AG04450 (cell line): ENCODE measurements around the gene P4HB. TPM values are rescaled to one million over a fixed set of nuclear protein-coding genes. Genes with fewer than 3 reads are reported as not detected.

Experiments
- CTCF ChIA-PET: fragments of 300-600, 350-600 bp; formaldehyde crosslinking; extraction: SDS; loops from one replicate; lab custom pipeline; 2022; ENCODE audit warnings: antibody characterized with exemption, inconsistent platforms; lab: Charles Lee
- POLR2A ChIA-PET: fragments of 350-600 bp; formaldehyde crosslinking; extraction: SDS; loops from one replicate; lab custom pipeline; 2021; ENCODE audit warnings: antibody characterized with exemption, inconsistent platforms; lab: Yijun Ruan, JAX
- DNase-seq: peaks from one replicate; pipeline ENCODE4 v3.0.0-alpha.2; 2011; ENCODE audit warnings: low read depth, low spot score
- H3K27ac ChIP-seq: one replicate; pipeline ENCODE4 v1.5.1; 2012; ENCODE audit warnings: low read depth, low read length, control low read depth
- H3K27me3 ChIP-seq: one replicate; pipeline ENCODE4 v1.6.0; 2012; ENCODE audit warnings: low read length; ENCODE audit not compliant: control insufficient read depth, insufficient read depth
- H3K4me3 ChIP-seq: 2 replicates; pipeline ENCODE4 v1.5.1; 2011; ENCODE audit warnings: mild to moderate bottlenecking, low read depth, low read length, control low read depth
- H3K9me3 ChIP-seq: 2 replicates; pipeline ENCODE4 v1.5.1; 2012; ENCODE audit warnings: low read length; ENCODE audit not compliant: control insufficient read depth, insufficient read depth
- polyA plus RNA-seq: library from polyadenylated mRNA; depleted of rRNA; stranded (reverse); fragments of >200 nt; gene quantifications from 2 replicates; pipeline ENCODE4 v1.2.3, GENCODE V29; 2011
- TF ChIP-seq, protein P1 (sequence below): IDR thresholded peaks from 2 replicates; pipeline ENCODE4 v1.5.1; 2011; ENCODE audit warnings: low read depth, low read length, control low read depth, inconsistent platforms

The P4HB gene
- polyA plus RNA-seq, 1 experiment, result 158 TPM

GRCh38 chr17:81811705-81812570 lies 48.4 kb downstream of the P4HB start:
- H3K4me3 ChIP-seq, result no peak overlapping the region
- POLR2A ChIA-PET, result no interaction called here
- no peak for DNase-seq
- no peak overlapping the region for H3K27ac ChIP-seq
- CTCF ChIA-PET, result no interaction called here
- peaks cover 10% of the 10 kb centered on the region; the same call in 1 of the 2 replicates for H3K9me3 ChIP-seq
- TF ChIP-seq, protein P1, sequence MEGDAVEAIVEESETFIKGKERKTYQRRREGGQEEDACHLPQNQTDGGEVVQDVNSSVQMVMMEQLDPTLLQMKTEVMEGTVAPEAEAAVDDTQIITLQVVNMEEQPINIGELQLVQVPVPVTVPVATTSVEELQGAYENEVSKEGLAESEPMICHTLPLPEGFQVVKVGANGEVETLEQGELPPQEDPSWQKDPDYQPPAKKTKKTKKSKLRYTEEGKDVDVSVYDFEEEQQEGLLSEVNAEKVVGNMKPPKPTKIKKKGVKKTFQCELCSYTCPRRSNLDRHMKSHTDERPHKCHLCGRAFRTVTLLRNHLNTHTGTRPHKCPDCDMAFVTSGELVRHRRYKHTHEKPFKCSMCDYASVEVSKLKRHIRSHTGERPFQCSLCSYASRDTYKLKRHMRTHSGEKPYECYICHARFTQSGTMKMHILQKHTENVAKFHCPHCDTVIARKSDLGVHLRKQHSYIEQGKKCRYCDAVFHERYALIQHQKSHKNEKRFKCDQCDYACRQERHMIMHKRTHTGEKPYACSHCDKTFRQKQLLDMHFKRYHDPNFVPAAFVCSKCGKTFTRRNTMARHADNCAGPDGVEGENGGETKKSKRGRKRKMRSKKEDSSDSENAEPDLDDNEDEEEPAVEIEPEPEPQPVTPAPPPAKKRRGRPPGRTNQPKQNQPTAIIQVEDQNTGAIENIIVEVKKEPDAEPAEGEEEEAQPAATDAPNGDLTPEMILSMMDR, result no peak
- peaks cover 21% of the 10 kb centered on the region for H3K27me3 ChIP-seq

GRCh38 chr17:81810892-81811704 lies 49.2 kb downstream of the P4HB start:
- ChIA-PET CTCF (no interaction called here), POLR2A (interaction anchor here (0.5 kb wide), 1 partner anchor 32 kb away, joined by 3 read pairs; no protein-coding TSS in a partner anchor)
- DNase-seq, result no peak
- H3K27me3 ChIP-seq, result peaks cover 30% of the 10 kb centered on the region
- H3K27ac ChIP-seq, result no peak overlapping the region
- peaks cover 10% of the 10 kb centered on the region; the same call in 1 of the 2 replicates for H3K9me3 ChIP-seq
- TF ChIP-seq, protein P1, result no peak
- H3K4me3 ChIP-seq, result no peak overlapping the region

GRCh38 chr17:81810476-81810875 lies 49.9 kb downstream of the P4HB start:
- DNase-seq, result no peak
- H3K4me3 ChIP-seq, result no peak overlapping the region
- TF ChIP-seq, protein P1, result no peak
- no peak overlapping the region for H3K27ac ChIP-seq
- H3K9me3 ChIP-seq, result peaks cover 10% of the 10 kb centered on the region; the same call in 1 of the 2 replicates
- peaks cover 36% of the 10 kb centered on the region for H3K27me3 ChIP-seq
- POLR2A ChIA-PET, result interaction anchor here (0.5 kb wide), 1 partner anchor 32 kb away, joined by 3 read pairs; no protein-coding TSS in a partner anchor
- CTCF ChIA-PET, result no interaction called here

- Histone ChIP-seq H3K27me3 (peaks cover 43% of the 10 kb centered on the region), H3K9me3 (peaks cover 10% of the 10 kb centered on the region; the same call in 1 of the 2 replicates), H3K27ac (no peak overlapping the region), H3K4me3 (no peak overlapping the region)
- POLR2A ChIA-PET, result no interaction called here
- TF ChIP-seq, protein P1, result no peak
- DNase-seq, result no peak
- CTCF ChIA-PET, result no interaction called here
Observed at GRCh38 chr17:81809556-81809998, 50.8 kb downstream of the P4HB start.
